Measurements from ENCODE around the gene B4GALT7.

Gene B4GALT7

GRCh38 chr5:177602458-177602830 is 2.5 kb downstream of the B4GALT7 start:
- no peak overlapping the region for H3K4me2 ChIP-seq
- H3K79me2 ChIP-seq (ENCODE audit: insufficient read depth, low read depth): no peaks in the 10 kb centered on the region
- no peaks in the 10 kb centered on the region for H3K36me3 ChIP-seq (ENCODE audit: insufficient read depth)
- TF ChIP-seq, protein P1, sequence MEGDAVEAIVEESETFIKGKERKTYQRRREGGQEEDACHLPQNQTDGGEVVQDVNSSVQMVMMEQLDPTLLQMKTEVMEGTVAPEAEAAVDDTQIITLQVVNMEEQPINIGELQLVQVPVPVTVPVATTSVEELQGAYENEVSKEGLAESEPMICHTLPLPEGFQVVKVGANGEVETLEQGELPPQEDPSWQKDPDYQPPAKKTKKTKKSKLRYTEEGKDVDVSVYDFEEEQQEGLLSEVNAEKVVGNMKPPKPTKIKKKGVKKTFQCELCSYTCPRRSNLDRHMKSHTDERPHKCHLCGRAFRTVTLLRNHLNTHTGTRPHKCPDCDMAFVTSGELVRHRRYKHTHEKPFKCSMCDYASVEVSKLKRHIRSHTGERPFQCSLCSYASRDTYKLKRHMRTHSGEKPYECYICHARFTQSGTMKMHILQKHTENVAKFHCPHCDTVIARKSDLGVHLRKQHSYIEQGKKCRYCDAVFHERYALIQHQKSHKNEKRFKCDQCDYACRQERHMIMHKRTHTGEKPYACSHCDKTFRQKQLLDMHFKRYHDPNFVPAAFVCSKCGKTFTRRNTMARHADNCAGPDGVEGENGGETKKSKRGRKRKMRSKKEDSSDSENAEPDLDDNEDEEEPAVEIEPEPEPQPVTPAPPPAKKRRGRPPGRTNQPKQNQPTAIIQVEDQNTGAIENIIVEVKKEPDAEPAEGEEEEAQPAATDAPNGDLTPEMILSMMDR (conservative IDR thresholded peaks at IDR 0.05; ENCODE audit: low read depth, low read length): no peak
- no peaks in the 10 kb centered on the region for H3K27me3 ChIP-seq (ENCODE audit: insufficient read depth, low read depth)
- no peak overlapping the region for H3K4me3 ChIP-seq (IDR thresholded peaks at IDR 0.05; ENCODE audit: insufficient read depth, low read depth, low read length)
- no peaks in the 10 kb centered on the region for H4K20me1 ChIP-seq (ENCODE audit: insufficient read depth)
- peaks cover 3% of the 10 kb centered on the region for H3K4me1 ChIP-seq (ENCODE audit: low read depth, poor library complexity, severe bottlenecking)
- no peak overlapping the region for H3K27ac ChIP-seq
- no peak overlapping the region for H2AFZ ChIP-seq (ENCODE audit: low read depth)
- no peak overlapping the region for H3K9ac ChIP-seq

GRCh38 chr5:177603631-177604030 is 3.7 kb downstream of the B4GALT7 start:
- Histone ChIP-seq H3K27me3 (ENCODE audit: insufficient read depth, low read depth) (no peaks in the 10 kb centered on the region), H3K4me2 (no peak overlapping the region), H3K79me2 (ENCODE audit: insufficient read depth, low read depth) (no peaks in the 10 kb centered on the region), H2AFZ (ENCODE audit: low read depth) (no peak overlapping the region), H3K36me3 (ENCODE audit: insufficient read depth) (no peaks in the 10 kb centered on the region), H3K4me3 (IDR thresholded peaks at IDR 0.05; ENCODE audit: insufficient read depth, low read depth, low read length) (no peak overlapping the region), H3K4me1 (ENCODE audit: low read depth, poor library complexity, severe bottlenecking) (peaks cover under 1% of the 10 kb centered on the region), H3K9ac (no peak overlapping the region), H4K20me1 (ENCODE audit: insufficient read depth) (no peaks in the 10 kb centered on the region), H3K27ac (no peak overlapping the region)
- TF ChIP-seq, protein P1 (conservative IDR thresholded peaks at IDR 0.05; ENCODE audit: low read depth, low read length): no peak

- Histone ChIP-seq H3K36me3 (ENCODE audit: insufficient read depth) (no peaks in the 10 kb centered on the region), H3K4me1 (ENCODE audit: low read depth, poor library complexity, severe bottlenecking) (no peaks in the 10 kb centered on the region), H3K27ac (no peak overlapping the region), H3K27me3 (ENCODE audit: insufficient read depth, low read depth) (no peaks in the 10 kb centered on the region), H2AFZ (ENCODE audit: low read depth) (no peak overlapping the region), H3K9ac (no peak overlapping the region), H3K4me3 (IDR thresholded peaks at IDR 0.05; ENCODE audit: insufficient read depth, low read depth, low read length) (no peak overlapping the region), H3K79me2 (ENCODE audit: insufficient read depth, low read depth) (no peaks in the 10 kb centered on the region), H4K20me1 (ENCODE audit: insufficient read depth) (no peaks in the 10 kb centered on the region), H3K4me2 (no peak overlapping the region)
- TF ChIP-seq, protein P1 (conservative IDR thresholded peaks at IDR 0.05; ENCODE audit: low read depth, low read length): no peak
Observed at GRCh38 chr5:177604116-177604521, 4.2 kb downstream of the B4GALT7 start.

DNA sequence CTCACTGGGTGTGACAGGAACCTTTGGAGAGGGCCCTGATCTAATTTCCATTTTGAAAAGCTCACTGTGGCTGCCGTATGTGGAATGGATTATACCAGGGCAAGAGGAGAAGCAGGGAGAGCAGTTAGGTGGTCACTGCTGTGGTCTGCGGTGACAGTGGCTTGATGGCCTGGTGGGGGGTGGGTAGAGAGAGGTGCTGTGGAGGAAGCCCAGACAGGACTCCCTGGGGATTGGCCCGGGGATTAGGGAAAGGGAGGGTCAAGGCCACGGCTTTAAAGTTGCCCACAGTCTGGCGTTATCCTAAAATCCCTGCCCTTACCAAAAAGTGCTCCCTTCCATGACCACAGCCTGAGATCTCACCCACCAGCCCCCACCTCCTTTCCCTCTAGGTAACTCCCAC is 4.7 kb downstream of the B4GALT7 start:
- H3K4me1 ChIP-seq (ENCODE audit: low read depth, poor library complexity, severe bottlenecking): no peaks in the 10 kb centered on the region
- H3K4me2 ChIP-seq: no peak overlapping the region
- no peak overlapping the region for H3K9ac ChIP-seq
- TF ChIP-seq, protein P1 (conservative IDR thresholded peaks at IDR 0.05; ENCODE audit: low read depth, low read length): no peak
- H4K20me1 ChIP-seq (ENCODE audit: insufficient read depth): no peaks in the 10 kb centered on the region
- H3K27ac ChIP-seq: no peak overlapping the region
- H3K36me3 ChIP-seq (ENCODE audit: insufficient read depth): no peaks in the 10 kb centered on the region
- no peak overlapping the region for H2AFZ ChIP-seq (ENCODE audit: low read depth)
- H3K4me3 ChIP-seq (IDR thresholded peaks at IDR 0.05; ENCODE audit: insufficient read depth, low read depth, low read length): no peak overlapping the region
- H3K27me3 ChIP-seq (ENCODE audit: insufficient read depth, low read depth): no peaks in the 10 kb centered on the region
- no peaks in the 10 kb centered on the region for H3K79me2 ChIP-seq (ENCODE audit: insufficient read depth, low read depth)

Data from KMS-11 (cell line).